A549 treated with Mapracorat at 1 μM for 4 hours (cell line): Measurements from ENCODE around the gene LRRC37A. TPM values are rescaled to one million over a fixed set of nuclear protein-coding genes. Genes with fewer than 3 reads are reported as not detected.

Experiments
- total RNA-seq: library from RNA; stranded (reverse); fragments of 200-300 nt; extraction: Qiagen RNA extraction; gene quantifications from 5 replicates; pipeline ENCODE4 v1.2.3, GENCODE V29; 2022

Gene LRRC37A
- 0.79 to 1.1 TPM (median 0.91 TPM) in 5 replicates for total RNA-seq

DNA sequence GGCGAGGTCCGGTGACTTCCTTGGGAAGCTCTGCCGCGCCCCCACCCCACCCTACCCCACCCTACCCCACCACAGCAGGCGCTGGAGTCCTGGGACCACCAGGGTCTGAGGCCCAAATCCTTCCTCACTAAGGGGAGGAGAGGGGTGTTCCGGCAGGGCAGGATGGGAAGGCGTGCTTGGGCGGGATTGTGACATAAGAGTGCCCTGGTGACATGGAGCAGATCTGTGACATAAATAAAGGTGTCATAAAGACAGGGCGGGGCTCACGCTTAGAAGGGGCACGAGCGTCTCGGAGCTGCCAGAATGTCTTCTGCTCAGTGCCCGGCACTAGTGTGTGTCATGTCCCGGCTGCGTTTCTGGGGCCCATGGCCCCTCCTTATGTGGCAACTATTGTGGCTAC is at the start of gene LRRC37A:
Gene LRRC37A (plus strand): TSS at position 301 of the 400 bp plus-strand sequence. CDS start 3 bp downstream, at position 304.

DNA sequence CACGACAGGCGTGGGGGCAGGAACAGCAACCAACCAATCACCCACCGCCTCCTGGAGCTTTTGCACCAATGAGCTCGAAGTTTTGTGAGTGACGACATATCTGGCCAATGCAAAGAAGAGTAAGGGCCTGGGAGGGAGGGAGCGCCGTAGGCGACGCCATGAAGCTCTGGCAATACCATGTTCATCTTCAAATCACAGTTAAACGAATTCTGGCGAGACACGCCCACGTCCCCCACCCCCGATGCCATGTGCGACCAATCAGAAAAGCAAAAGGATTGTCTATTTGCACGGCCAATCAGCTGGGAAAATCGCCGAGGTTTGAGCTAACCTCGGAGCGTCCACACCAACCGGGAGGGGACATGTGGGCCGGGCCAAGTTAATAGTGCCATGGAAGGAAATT is 66.8 kb downstream of the LRRC37A start, which contains the start of gene ARL17B:
Gene ARL17B (minus strand): TSS at position 12 of the 400 bp plus-strand sequence. CDS start 3,369 bp downstream, outside the sequence.

Other genes starting within 250 kb of the LRRC37A start
- 22.8 to 24.9 TPM (median 23.0 TPM) in 5 replicates for gene KANSL1, start 101.7 kb upstream of the LRRC37A start, total RNA-seq
- 4.8 to 7.1 TPM (median 6.2 TPM) in 5 replicates for gene ARL17B, start 66.6 kb downstream of the LRRC37A start, total RNA-seq
- 3.1 to 4.2 TPM (median 4.1 TPM) in 5 replicates for gene LRRC37A2, start 217.3 kb downstream of the LRRC37A start, total RNA-seq